Endometrial microvascular endothelial cells (primary cell): ENCODE data around the gene CDK14. TPM values are rescaled to one million over a fixed set of nuclear protein-coding genes. Genes with fewer than 3 reads are reported as not detected.

Experiments
- in situ Hi-C: cut with HindIII; loops from 2 replicates; pipeline ENCODE4 v1.10.0; 2017; ENCODE audit warnings: low sequenced_read_pairs, low pct_unique_long_range_greater_than_20kb; ENCODE audit errors: inconsistent ontology term
- total RNA-seq: library from RNA; depleted of rRNA; stranded (reverse); fragments of >200 nt; gene quantifications from one replicate; pipeline ENCODE4 v1.2.3, GENCODE V29; 2015; ENCODE audit errors: inconsistent ontology term

CDK14 gene
- total RNA-seq, 1 donor from 2014 or later: 7.2 TPM

DNA sequence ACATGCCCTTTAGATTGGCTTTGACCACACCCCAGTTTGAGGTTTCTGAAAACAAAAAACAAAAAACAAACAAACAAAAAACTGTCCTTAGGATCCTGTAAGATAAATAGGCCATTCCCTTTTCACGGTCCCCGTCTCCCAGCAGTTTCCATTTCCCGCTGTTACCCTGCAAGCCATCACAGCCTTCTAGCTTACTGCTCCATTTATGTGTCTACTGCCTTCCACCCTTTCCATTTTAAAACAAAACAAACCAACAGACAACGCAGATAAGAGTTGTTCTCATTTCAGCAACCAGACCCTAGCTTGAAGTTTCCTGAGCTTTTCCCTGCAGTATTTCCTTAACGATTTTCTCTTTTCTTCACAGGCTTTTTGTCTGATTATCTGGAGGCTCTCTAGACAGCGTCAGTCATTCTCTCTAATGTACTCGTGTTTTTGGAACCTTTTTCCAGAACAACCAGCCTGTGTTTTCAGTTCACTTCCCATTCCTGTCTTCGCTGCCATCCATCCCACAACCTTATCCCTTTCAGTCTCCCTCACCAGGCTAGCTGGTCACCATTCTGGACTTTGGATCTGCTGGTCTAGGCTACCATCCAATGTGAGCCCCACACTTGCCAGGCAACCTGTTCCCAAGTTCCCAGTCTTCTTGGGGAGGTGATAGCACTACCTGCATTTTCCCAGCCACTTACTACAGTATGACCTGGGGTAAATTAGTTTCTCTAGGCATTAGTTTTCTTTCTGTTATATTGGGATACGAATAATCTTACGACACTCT lies 350.8 kb downstream of the CDK14 start:
- in situ Hi-C loops: no loop called here

DNA sequence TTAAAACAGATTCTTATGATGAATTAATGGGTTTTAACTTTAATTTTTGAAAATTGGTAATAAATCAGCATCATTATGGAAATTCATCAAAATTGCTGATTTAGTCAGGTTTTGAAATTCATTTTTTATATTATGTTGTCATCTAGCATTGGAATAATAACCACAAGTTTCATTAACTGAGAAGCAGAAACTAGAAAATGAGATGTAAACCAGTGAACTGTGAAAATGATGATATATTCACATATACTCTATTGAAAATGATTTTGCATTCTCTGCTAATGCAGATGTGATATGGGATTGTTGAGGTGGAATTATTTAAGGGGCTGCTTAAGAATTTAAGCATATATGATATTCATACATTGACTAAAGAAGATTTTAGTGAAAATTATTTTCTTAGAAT lies 352.0 kb downstream of the CDK14 start:
- in situ Hi-C loops: no loop called here

DNA sequence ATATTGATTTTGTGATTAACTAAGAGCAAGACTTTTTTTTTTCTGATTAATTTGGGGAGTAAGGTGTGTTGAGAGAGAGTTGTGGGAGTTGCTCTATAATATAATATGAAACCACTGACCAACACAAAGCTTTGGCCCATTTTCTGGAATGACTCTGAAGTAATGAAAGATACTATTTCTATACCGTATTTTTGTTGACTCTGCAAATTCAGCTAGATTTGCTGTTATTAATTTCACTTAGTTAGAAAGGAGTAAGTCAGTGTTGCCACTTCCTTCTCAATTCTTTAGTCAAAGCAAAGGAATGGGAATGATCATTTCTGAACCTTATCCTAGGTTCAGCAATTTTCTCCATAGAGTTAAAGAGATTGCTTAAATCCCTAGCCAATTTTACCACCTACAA lies 355.1 kb downstream of the CDK14 start:
- in situ Hi-C loops: no loop called here

GRCh38 chr7:90951986-90952954 lies 356.1 kb downstream of the CDK14 start:
- in situ Hi-C loops: no loop called here

DNA sequence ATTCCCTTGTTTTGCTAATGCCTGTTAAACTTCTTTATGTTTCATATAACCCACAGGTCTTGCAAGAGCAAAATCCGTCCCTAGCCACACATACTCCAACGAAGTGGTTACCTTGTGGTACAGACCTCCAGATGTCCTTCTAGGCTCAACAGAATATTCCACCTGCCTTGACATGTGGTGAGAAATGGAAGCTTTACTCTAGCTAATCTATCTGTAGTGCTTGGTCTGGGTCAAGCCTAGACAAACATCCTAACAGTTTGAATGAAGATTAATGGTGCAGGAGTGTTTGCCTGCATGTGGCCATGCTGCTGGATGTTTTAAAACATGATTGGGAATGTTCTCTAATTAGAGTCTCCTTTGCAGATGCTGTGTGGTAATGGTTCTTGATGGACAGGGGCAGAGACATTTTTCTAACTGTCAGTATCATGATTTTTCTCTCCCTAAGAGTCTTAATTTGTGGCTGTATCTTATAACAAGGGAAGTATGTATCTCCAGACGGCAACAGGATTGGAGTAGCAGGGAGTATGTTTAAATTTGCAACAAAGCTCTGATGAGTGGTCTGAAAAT lies 359.6 kb downstream of the CDK14 start:
- in situ Hi-C loops: no loop called here

- in situ Hi-C loops: no loop called here
Observed at GRCh38 chr7:90957883-90958282, 361.8 kb downstream of the CDK14 start.

DNA sequence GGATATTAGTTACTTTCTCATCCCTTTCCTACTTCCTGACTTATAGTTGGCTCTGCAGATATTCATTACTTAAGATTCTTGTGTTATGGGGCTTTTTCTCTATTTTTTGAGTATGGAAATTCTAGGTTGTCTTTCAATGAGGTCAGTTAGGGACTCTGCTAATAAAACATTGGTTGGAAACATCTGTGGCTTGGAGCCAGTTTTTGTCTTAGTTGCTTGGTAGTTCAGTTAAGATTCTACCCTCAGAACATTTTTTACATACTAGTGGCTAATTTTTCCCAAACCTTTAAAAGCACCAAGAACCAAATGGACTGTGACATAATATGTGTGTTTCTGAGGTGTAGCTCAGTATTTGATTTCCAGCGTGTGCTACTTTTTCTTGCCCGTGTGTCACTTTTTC lies 362.5 kb downstream of the CDK14 start:
- in situ Hi-C loops: no loop called here

GRCh38 chr7:90961037-90961725 lies 365.1 kb downstream of the CDK14 start:
- in situ Hi-C loops: no loop called here

GRCh38 chr7:90965211-90965610 lies 369.1 kb downstream of the CDK14 start:
- in situ Hi-C loops: no loop called here

DNA sequence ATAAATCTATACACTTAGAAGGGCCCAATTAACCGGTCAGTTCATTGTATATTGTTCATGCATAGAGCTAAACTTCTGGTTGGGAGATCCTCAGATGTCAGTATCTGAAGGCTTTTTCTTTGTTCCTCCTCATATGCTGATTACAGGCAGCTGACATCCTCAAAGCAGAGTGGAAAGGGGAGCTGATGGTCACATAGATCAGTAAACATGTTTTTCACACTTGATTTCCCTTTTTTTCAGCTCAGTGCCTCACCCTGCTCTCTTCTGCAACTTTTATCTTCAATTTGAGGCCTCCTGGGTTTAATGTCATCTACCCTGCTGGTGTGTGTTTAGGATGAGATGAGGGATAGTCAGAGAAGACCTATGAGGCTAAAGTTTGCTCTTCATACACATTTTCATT lies 370.2 kb downstream of the CDK14 start:
- in situ Hi-C loops: no loop called here

GRCh38 chr7:90968871-90969270 lies 372.8 kb downstream of the CDK14 start:
- in situ Hi-C loops: no loop called here

GRCh38 chr7:90972906-90973550 lies 376.9 kb downstream of the CDK14 start:
- in situ Hi-C loops: no loop called here

DNA sequence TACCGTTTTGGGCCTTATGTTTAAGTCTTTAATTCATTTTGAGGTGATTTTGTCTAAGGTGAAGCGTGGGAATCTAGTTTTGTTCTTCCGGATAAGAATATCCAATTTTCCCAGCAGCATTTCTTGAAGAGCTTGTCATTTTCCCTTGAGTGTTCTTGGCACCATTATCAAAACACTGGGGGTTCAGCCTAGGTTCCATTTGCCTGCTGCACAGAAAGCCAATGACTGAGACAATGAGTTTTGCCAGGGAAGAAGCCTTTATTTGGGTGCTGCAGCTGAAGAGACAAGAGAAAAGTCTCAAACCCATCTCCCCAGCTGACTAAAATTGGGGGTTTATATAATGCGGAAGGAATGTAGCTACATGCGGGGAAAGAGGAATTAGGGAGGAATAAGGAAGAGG lies 380.9 kb downstream of the CDK14 start:
- in situ Hi-C loops: no loop called here

GRCh38 chr7:90980545-90980944 lies 384.4 kb downstream of the CDK14 start:
- in situ Hi-C loops: no loop called here

DNA sequence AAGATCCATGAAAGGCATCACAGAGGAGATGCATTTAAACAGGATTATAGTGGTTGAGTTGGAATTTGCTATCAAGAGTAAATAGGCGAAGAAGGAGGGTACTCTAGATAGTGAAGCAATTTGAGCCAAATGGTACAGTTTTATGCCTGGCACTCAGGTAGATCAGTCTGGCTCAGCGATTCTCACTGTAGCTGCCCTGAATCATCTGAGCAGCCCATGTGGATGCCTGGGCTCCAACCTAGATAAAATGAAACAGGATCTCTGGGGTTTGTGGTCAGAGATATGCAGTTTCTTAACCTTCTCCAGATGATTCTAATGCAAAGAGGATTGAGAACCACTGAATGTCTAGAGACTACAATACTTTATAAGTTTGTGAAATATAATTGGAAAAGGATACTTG lies 386.1 kb downstream of the CDK14 start:
- in situ Hi-C loops: no loop called here

- in situ Hi-C loops: no loop called here
Observed at GRCh38 chr7:90984692-90985091, 388.6 kb downstream of the CDK14 start.

DNA sequence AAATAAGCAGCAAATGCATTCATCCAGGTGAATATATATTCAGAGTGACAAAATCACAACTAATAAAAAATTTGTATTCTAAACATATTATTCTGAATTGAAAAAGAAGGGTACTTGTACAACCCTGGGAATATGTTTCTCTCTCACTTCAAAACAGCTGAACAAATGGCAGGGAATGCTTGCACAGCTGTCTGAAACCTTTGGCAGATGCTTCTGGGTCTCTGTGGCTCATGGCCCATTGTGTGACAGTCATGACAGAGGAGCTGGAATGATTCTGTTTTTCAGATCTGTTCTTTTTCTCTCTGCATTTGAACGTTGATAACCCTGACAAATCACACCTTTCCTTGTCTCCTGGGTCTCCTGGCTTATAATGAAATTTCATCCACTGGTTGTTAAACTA lies 392.4 kb downstream of the CDK14 start:
- in situ Hi-C loops: no loop called here

GRCh38 chr7:90988996-90989765 lies 393.1 kb downstream of the CDK14 start:
- in situ Hi-C loops: no loop called here
